Neuronal stem cell (in vitro differentiated cells): Measurements from ENCODE around the gene DIAPH2.
A peak's percentile ranks its signal among the peaks of the same experiment; 100 is the strongest.

Experiments
- DNase-seq: peaks from one replicate; pipeline ENCODE4 v3.0.0-alpha.2; 2013; ENCODE audit warnings: low spot score
- H2AFZ ChIP-seq: one replicate; pipeline ENCODE4 v1.6.1; 2013; ENCODE audit warnings: mild to moderate bottlenecking, low read length, inconsistent platforms
- H2AK5ac ChIP-seq: 2 replicates; pipeline ENCODE4 v1.6.1; 2013; ENCODE audit warnings: low read depth, mild to moderate bottlenecking, inconsistent platforms, low read length, moderate library complexity, mixed read lengths
- H2BK120ac ChIP-seq: 2 replicates; pipeline ENCODE4 v1.6.1; 2013; ENCODE audit warnings: low read depth, mild to moderate bottlenecking, inconsistent platforms, low read length, moderate library complexity, mixed read lengths
- H2BK12ac ChIP-seq: one replicate; pipeline ENCODE4 v1.6.1; 2013; ENCODE audit warnings: low read length, inconsistent platforms
- H2BK15ac ChIP-seq: 2 replicates; pipeline ENCODE4 v1.6.1; 2013; ENCODE audit warnings: mild to moderate bottlenecking, low read length, inconsistent platforms, mixed read lengths
- H2BK5ac ChIP-seq: one replicate; pipeline ENCODE4 v1.6.1; 2013; ENCODE audit warnings: inconsistent platforms, mild to moderate bottlenecking, low read length, moderate library complexity
- H3K14ac ChIP-seq: one replicate; pipeline ENCODE4 v1.6.1; 2013; ENCODE audit warnings: low read length, inconsistent platforms
- H3K18ac ChIP-seq: 2 replicates; pipeline ENCODE4 v1.6.1; 2013; ENCODE audit warnings: low read length, inconsistent platforms
- H3K23ac ChIP-seq: 2 replicates; pipeline ENCODE4 v1.6.1; 2013; ENCODE audit warnings: low read depth, mild to moderate bottlenecking, mixed read lengths, low read length, inconsistent platforms; ENCODE audit not compliant: poor library complexity
- H3K27ac ChIP-seq: replicated peaks from 3 replicates; pipeline ENCODE4 v1.5.1; 2013; ENCODE audit warnings: low read length, inconsistent platforms
- H3K27me3 ChIP-seq, 3 experiments: 2 replicates each; pipeline ENCODE4 v1.6.1; 2013; ENCODE audit warnings: low read length in 3 of 3, mild to moderate bottlenecking in 2 of 3, inconsistent platforms in 1 of 3, low read depth in 1 of 3, mixed read lengths in 1 of 3, moderate library complexity in 1 of 3; ENCODE audit not compliant: control insufficient read depth in 3 of 3, insufficient read depth in 3 of 3
- H3K36me3 ChIP-seq, 2 donors: replicated peaks in 1 of 2; 2 replicates each; pipeline ENCODE4 v1.6.1; 2013; ENCODE audit warnings: low read length in 2 of 2; ENCODE audit not compliant: control insufficient read depth in 2 of 2, insufficient read depth in 2 of 2
- H3K4ac ChIP-seq: 2 replicates; pipeline ENCODE4 v1.6.1; 2013; ENCODE audit warnings: inconsistent platforms, mild to moderate bottlenecking, low read length, moderate library complexity
- H3K4me1 ChIP-seq, 2 donors: 1 replicate in 1 of 2; 2 replicates in 1 of 2; pipeline ENCODE4 v1.6.1; 2013; ENCODE audit warnings: low read length in 2 of 2, low read depth in 1 of 2; ENCODE audit not compliant: control insufficient read depth in 2 of 2, insufficient read depth in 1 of 2
- H3K4me2 ChIP-seq: one replicate; pipeline ENCODE4 v1.6.1; 2013; ENCODE audit warnings: mild to moderate bottlenecking, low read length, inconsistent platforms; ENCODE audit not compliant: insufficient read depth, poor library complexity, severe bottlenecking
- H3K4me3 ChIP-seq, 2 donors: 2 replicates each; pipeline ENCODE4 v1.5.1; 2013; ENCODE audit warnings: low read length in 2 of 2, mild to moderate bottlenecking in 2 of 2, inconsistent platforms in 1 of 2, moderate library complexity in 1 of 2
- H3K79me1 ChIP-seq: one replicate; pipeline ENCODE4 v1.6.1; 2013; ENCODE audit warnings: low read depth, mild to moderate bottlenecking, inconsistent platforms, low read length, moderate library complexity
- H3K9ac ChIP-seq: one replicate; pipeline ENCODE4 v1.6.1; 2013; ENCODE audit warnings: mild to moderate bottlenecking, low read depth, low read length, inconsistent platforms; ENCODE audit not compliant: poor library complexity
- H3K9me3 ChIP-seq, 2 donors: replicated peaks in 1 of 2; 2 replicates each; pipeline versions ENCODE3 to v1.6.1; 2013; ENCODE audit warnings: low read length in 2 of 2, mild to moderate bottlenecking in 2 of 2, inconsistent platforms in 1 of 2, low read depth in 1 of 2, mixed read lengths in 1 of 2, moderate library complexity in 1 of 2; ENCODE audit not compliant: control insufficient read depth in 2 of 2, insufficient read depth in 1 of 2
- H4K8ac ChIP-seq: one replicate; pipeline ENCODE4 v1.6.1; 2013; ENCODE audit warnings: low read depth, mild to moderate bottlenecking, inconsistent platforms, low read length, moderate library complexity
- H4K91ac ChIP-seq: one replicate; pipeline ENCODE4 v1.6.1; 2013; ENCODE audit warnings: low read length, low read depth, mild to moderate bottlenecking, inconsistent platforms; ENCODE audit not compliant: poor library complexity
- WGBS, 2 donors: extraction: QIAGEN DNeasy Blood & Tissue Kit; methylation state at CpG; one replicate each; pipeline ENCODE4 v1.1.7; 2013; ENCODE audit warnings: missing lambda C conversion rate in 2 of 2, mixed read lengths in 1 of 2; ENCODE audit not compliant: insufficient read length in 2 of 2, insufficient replicate concordance in 1 of 2; ENCODE audit errors: extremely low coverage in 2 of 2; 5-methylcytosine and 5-hydroxymethylcytosine counted together

DIAPH2 gene

GRCh38 chrX:96861218-96861617, 176.6 kb downstream of the DIAPH2 start:
- Histone ChIP-seq H3K79me1 (no peaks in the 10 kb centered on the region), H2BK12ac (no peak overlapping the region), H3K4me1 (no peaks in the 10 kb centered on the region), H3K36me3 (no peaks in the 10 kb centered on the region), H3K14ac (no peak overlapping the region), H4K8ac (no peak overlapping the region), H3K4ac (no peak overlapping the region), H3K18ac (no peak overlapping the region), H2AFZ (no peak overlapping the region), H2BK15ac (no peak overlapping the region), H3K4me2 (no peak overlapping the region), H2AK5ac (no peak overlapping the region), H2BK120ac (no peak overlapping the region), H4K91ac (no peak overlapping the region), H2BK5ac (no peak overlapping the region), H3K27me3 (no peaks in the 10 kb centered on the region), H3K4me3 (no peak overlapping the region), H3K9me3 (no peaks in the 10 kb centered on the region), H3K27ac (no peak overlapping the region), H3K9ac (no peak overlapping the region), H3K23ac (no peak overlapping the region)
- WGBS, 2 donors = 100% methylated on average over 1 of the region's 3 CpGs
- DNase-seq = no peak

GRCh38 chrX:96861661-96862060, 177.0 kb downstream of the DIAPH2 start:
- no CpG with 5 or more reads among the region's 4 CpGs for WGBS, 2 donors
- no peak overlapping the region for H2BK12ac ChIP-seq

GRCh38 chrX:96883608-96884007, 199.0 kb downstream of the DIAPH2 start, which contains the start of gene RPA4:
Gene RPA4, plus strand, starts transcription at chrX:96883908. Its CDS starts 403 bp downstream, at chrX:96884311.
- Histone ChIP-seq H3K27ac (no peak within 1 kb of the TSS), H3K9ac (no peak within 1 kb of the TSS), H3K27me3 (no peaks in the 10 kb centered on the region), H3K9me3 (no peaks in the 10 kb centered on the region), H2BK12ac (no peak within 1 kb of the TSS), H3K4me1 (no peaks in the 10 kb centered on the region), H3K79me1 (no peaks in the 10 kb centered on the region), H3K4me2 (no peak within 1 kb of the TSS), H2BK120ac (no peak within 1 kb of the TSS), H4K8ac (no peak within 1 kb of the TSS), H2BK15ac (no peak within 1 kb of the TSS), H2BK5ac (no peak within 1 kb of the TSS), H3K23ac (no peak within 1 kb of the TSS), H4K91ac (no peak within 1 kb of the TSS), H3K4me3 (no peak within 1 kb of the TSS), H3K18ac (no peak within 1 kb of the TSS), H2AFZ (peak within 1 kb of the TSS; percentile 47), H3K14ac (no peak within 1 kb of the TSS), H3K4ac (no peak within 1 kb of the TSS), H3K36me3 (no peaks in the 10 kb centered on the region), H2AK5ac (no peak within 1 kb of the TSS)
- DNase-seq = no peak
- no CpG with 5 or more reads among the region's 10 CpGs for WGBS, 2 donors

More at GRCh38 chrX:96861661-96862060, 177.0 kb downstream of the DIAPH2 start:
- no peak overlapping the region for H3K4ac ChIP-seq
- H3K27me3 ChIP-seq = no peaks in the 10 kb centered on the region
- H2AK5ac ChIP-seq = no peak overlapping the region
- H3K18ac ChIP-seq = no peak overlapping the region
- H2AFZ ChIP-seq = no peak overlapping the region
- no peak overlapping the region for H3K4me2 ChIP-seq
- no peak for DNase-seq
- no peak overlapping the region for H3K23ac ChIP-seq
- H2BK5ac ChIP-seq = no peak overlapping the region
- H3K36me3 ChIP-seq = no peaks in the 10 kb centered on the region
- no peak overlapping the region for H2BK120ac ChIP-seq
- H3K4me1 ChIP-seq = no peaks in the 10 kb centered on the region
- H2BK15ac ChIP-seq = no peak overlapping the region
- no peaks in the 10 kb centered on the region for H3K9me3 ChIP-seq
- H4K91ac ChIP-seq = no peak overlapping the region
- H4K8ac ChIP-seq = no peak overlapping the region
- no peaks in the 10 kb centered on the region for H3K79me1 ChIP-seq
- H3K14ac ChIP-seq = no peak overlapping the region
- H3K4me3 ChIP-seq = no peak overlapping the region
- no peak overlapping the region for H3K9ac ChIP-seq
- no peak overlapping the region for H3K27ac ChIP-seq

GRCh38 chrX:96884027-96884426, 199.4 kb downstream of the DIAPH2 start:
- no peak overlapping the region for H2BK120ac ChIP-seq
- H2BK12ac ChIP-seq = no peak overlapping the region
- no peak overlapping the region for H2BK5ac ChIP-seq
- no peak overlapping the region for H2BK15ac ChIP-seq
- WGBS, 2 donors = no CpG with 5 or more reads among the region's 13 CpGs
- H3K18ac ChIP-seq = no peak overlapping the region
- no peak overlapping the region for H3K4me3 ChIP-seq
- H3K27me3 ChIP-seq = no peaks in the 10 kb centered on the region
- no peaks in the 10 kb centered on the region for H3K4me1 ChIP-seq
- H3K14ac ChIP-seq = no peak overlapping the region
- H2AFZ ChIP-seq = peak overlapping the region; percentile 22
- no peaks in the 10 kb centered on the region for H3K79me1 ChIP-seq
- no peak overlapping the region for H3K4me2 ChIP-seq
- H3K27ac ChIP-seq = no peak overlapping the region
- no peak overlapping the region for H4K8ac ChIP-seq
- H4K91ac ChIP-seq = no peak overlapping the region
- no peak overlapping the region for H3K4ac ChIP-seq
- H3K9me3 ChIP-seq = no peaks in the 10 kb centered on the region
- H3K23ac ChIP-seq = no peak overlapping the region
- no peak overlapping the region for H2AK5ac ChIP-seq
- no peak for DNase-seq
- no peak overlapping the region for H3K9ac ChIP-seq
- no peaks in the 10 kb centered on the region for H3K36me3 ChIP-seq
